Parathyroid adenoma (tissue), 2 donors: ENCODE results near the gene CTSZ.

ENCODE experiments used
- H2AFZ ChIP-seq: fragments of 300-600 bp; sonication (generic); one replicate; pipeline ENCODE4 v1.7.0; 2017; ENCODE audit warnings: antibody characterized with exemption, mild to moderate bottlenecking
- H3K27ac ChIP-seq: fragments of 300-600 bp; sonication (generic); one replicate; pipeline ENCODE4 v1.7.0; 2017
- H3K27me3 ChIP-seq: fragments of 300-600 bp; sonication (generic); one replicate; pipeline ENCODE4 v1.7.0; 2017; ENCODE audit warnings: low read length; ENCODE audit not compliant: control insufficient read depth, insufficient read depth
- H3K36me3 ChIP-seq: fragments of 300-600 bp; sonication (generic); one replicate; pipeline ENCODE4 v1.7.0; 2017; ENCODE audit warnings: low read length; ENCODE audit not compliant: control insufficient read depth, insufficient read depth
- H3K4me1 ChIP-seq: fragments of 300-600 bp; sonication (generic); one replicate; pipeline ENCODE4 v1.7.0; 2017; ENCODE audit warnings: control low read depth
- H3K4me2 ChIP-seq: fragments of 300-600 bp; sonication (generic); one replicate; pipeline ENCODE4 v1.7.0; 2017; ENCODE audit warnings: low read length
- H3K4me3 ChIP-seq: fragments of 300-600 bp; sonication (generic); one replicate; pipeline ENCODE4 v1.7.0; 2017; ENCODE audit warnings: low read depth, low read length
- H3K79me2 ChIP-seq: fragments of 300-600 bp; sonication (generic); one replicate; pipeline ENCODE4 v1.7.0; 2017; ENCODE audit warnings: control low read depth
- H3K9ac ChIP-seq: fragments of 300-600 bp; sonication (generic); one replicate; pipeline ENCODE4 v1.7.0; 2017; ENCODE audit warnings: mild to moderate bottlenecking
- H3K9me3 ChIP-seq: fragments of 300-600 bp; sonication (generic); one replicate; pipeline ENCODE4 v1.7.0; 2017; ENCODE audit warnings: low read length; ENCODE audit not compliant: control insufficient read depth
- CTCF ChIP-seq: fragments of 300-600 bp; sonication (generic); IDR thresholded peaks from one replicate; pipeline ENCODE4 v1.7.0; 2017; ENCODE audit warnings: antibody characterized with exemption, mild to moderate bottlenecking
- donor health status: primary hyperparathyroidism.

The CTSZ gene

GRCh38 chr20:59032713-59033059 lies 25.6 kb upstream of the CTSZ start:
- Histone ChIP-seq H3K27me3 (no peaks in the 10 kb centered on the region), H2AFZ (peak overlapping the region; percentile 94), H3K4me3 (peak overlapping the region; percentile 87), H3K4me1 (peaks cover 16% of the 10 kb centered on the region), H3K36me3 (no peaks in the 10 kb centered on the region), H3K79me2 (peaks cover 10% of the 10 kb centered on the region), H3K9me3 (no peaks in the 10 kb centered on the region), H3K4me2 (peak overlapping the region; percentile 86), H3K9ac (no peak overlapping the region), H3K27ac (peak overlapping the region; percentile 84)
- no peak for TF ChIP-seq CTCF

- Histone ChIP-seq H3K36me3 (no peaks in the 10 kb centered on the region), H3K79me2 (peaks cover 10% of the 10 kb centered on the region), H3K4me1 (peaks cover 16% of the 10 kb centered on the region), H2AFZ (peak within 1 kb of the TSS; percentile 94), H3K27me3 (no peaks in the 10 kb centered on the region), H3K4me3 (peak within 1 kb of the TSS; percentile 87), H3K4me2 (peak within 1 kb of the TSS; percentile 86), H3K27ac (peak within 1 kb of the TSS; percentile 84), H3K9me3 (no peaks in the 10 kb centered on the region), H3K9ac (no peak within 1 kb of the TSS)
- no peak for TF ChIP-seq CTCF
These were observed 25.1 kb upstream of the CTSZ start, which contains the start of gene ATP5F1E for GRCh38 chr20:59032023-59032712. TSS of gene ATP5F1E (minus strand) at chr20:59032335. CDS start at chr20:59032251, 84 bp downstream.

- no peak overlapping the region for H3K9ac ChIP-seq
- H3K36me3 ChIP-seq, result no peaks in the 10 kb centered on the region
- peak overlapping the region; percentile 84 for H3K27ac ChIP-seq
- H3K4me3 ChIP-seq, result peak overlapping the region; percentile 87
- peaks cover 16% of the 10 kb centered on the region for H3K4me1 ChIP-seq
- peak overlapping the region; percentile 86 for H3K4me2 ChIP-seq
- H3K9me3 ChIP-seq, result no peaks in the 10 kb centered on the region
- peak overlapping the region; percentile 94 for H2AFZ ChIP-seq
- TF ChIP-seq CTCF, result no peak
- H3K27me3 ChIP-seq, result no peaks in the 10 kb centered on the region
- H3K79me2 ChIP-seq, result peaks cover 12% of the 10 kb centered on the region
These were observed 24.5 kb upstream of the CTSZ start for GRCh38 chr20:59031564-59032022.

- no peak overlapping the region for H2AFZ ChIP-seq
- no peak overlapping the region for H3K27ac ChIP-seq
- H3K4me1 ChIP-seq, result peaks cover 16% of the 10 kb centered on the region
- H3K36me3 ChIP-seq, result no peaks in the 10 kb centered on the region
- H3K4me3 ChIP-seq, result peak overlapping the region; percentile 87
- H3K4me2 ChIP-seq, result peak overlapping the region; percentile 86
- H3K9ac ChIP-seq, result no peak overlapping the region
- H3K27me3 ChIP-seq, result no peaks in the 10 kb centered on the region
- TF ChIP-seq CTCF, result no peak
- H3K79me2 ChIP-seq, result peaks cover 12% of the 10 kb centered on the region
- no peaks in the 10 kb centered on the region for H3K9me3 ChIP-seq
These were observed 24.0 kb upstream of the CTSZ start for GRCh38 chr20:59030911-59031563.
